DMS153 treated with DMSO at 0.1 percent for 48 hours (cell line): ENCODE data around the gene DPEP2.
A peak's percentile ranks its signal among the peaks of the same experiment; 100 is the strongest.
"Not testable (repeated sequence)": the region's sequence is repeated elsewhere in the genome, so short reads cannot be mapped to it uniquely, and the experiment has no call there.

Experiments
- DNase-seq: peaks from one replicate; lab custom pipeline; 2025; ENCODE audit not compliant: unreplicated experiment; lab: John Stamatoyannopoulos, UW

The DPEP2 gene, protein sequence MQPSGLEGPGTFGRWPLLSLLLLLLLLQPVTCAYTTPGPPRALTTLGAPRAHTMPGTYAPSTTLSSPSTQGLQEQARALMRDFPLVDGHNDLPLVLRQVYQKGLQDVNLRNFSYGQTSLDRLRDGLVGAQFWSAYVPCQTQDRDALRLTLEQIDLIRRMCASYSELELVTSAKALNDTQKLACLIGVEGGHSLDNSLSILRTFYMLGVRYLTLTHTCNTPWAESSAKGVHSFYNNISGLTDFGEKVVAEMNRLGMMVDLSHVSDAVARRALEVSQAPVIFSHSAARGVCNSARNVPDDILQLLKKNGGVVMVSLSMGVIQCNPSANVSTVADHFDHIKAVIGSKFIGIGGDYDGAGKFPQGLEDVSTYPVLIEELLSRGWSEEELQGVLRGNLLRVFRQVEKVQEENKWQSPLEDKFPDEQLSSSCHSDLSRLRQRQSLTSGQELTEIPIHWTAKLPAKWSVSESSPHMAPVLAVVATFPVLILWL

DNA sequence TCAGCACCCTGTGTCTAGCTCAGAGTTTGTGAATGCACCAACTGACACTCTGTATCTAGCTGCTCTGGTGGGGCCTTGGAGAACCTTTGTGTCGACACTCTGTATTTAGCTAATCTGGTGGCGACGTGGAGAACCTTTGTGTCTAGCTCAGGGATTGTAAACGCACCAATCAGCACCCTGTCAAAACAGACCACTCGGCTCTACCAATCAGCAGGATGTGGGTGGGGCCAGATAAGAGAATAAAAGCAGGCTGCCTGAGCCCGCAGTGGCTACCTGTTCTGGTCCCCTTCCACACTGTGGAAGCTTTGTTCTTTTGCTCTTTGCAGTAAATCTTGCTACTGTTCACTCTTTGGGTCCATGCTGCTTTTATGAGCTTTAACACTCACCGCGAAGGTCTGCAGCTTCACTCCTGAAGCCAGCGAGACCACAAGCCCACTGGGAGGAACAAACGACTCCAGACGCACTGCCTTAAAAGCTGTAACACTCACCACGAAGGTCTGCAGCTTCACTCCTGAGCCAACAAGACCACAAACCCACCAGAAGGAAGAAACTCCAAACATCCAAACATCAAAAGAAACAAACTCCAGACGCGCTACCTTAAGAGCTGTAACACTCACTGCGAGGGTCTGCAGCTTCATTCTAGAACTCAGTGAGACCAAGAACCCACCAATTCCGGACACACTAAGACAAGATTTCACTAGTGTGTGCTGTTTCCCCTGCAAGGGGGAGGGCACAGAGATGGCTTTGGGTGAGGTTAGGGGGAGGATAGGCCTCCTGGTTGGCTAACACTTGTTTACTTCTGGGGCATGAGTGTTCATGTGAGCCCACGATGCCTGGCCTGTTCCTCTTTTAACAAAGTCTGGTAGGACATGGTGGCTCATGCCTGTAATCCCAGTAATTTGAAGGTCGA lies at the start of gene DPEP2:
Gene DPEP2, minus strand, starts transcription at position 706 of the 910 bp plus-strand sequence. CDS start 6,272 bp downstream, outside the sequence.
- not testable (repeated sequence) for DNase-seq

DNA sequence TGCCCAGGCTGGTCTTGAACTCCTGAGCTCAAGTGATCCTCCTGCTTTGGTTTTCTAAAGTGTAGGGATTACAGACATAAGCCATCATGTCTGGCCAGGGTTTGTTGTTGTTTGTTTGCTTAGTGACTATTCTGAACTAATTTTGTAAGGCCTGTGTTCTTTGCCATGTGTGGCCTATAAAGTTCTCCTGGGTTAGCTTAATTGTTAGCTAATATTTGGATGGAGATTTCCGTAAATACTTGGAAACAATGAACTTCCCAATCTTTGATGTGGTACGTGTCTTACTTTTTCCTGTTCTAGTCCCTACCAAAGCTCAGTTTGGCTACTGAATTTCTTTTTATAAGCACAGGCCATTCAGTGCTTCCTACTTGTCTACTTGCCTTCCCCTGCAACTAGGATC lies 48.7 kb upstream of the DPEP2 start:
- DNase-seq, result no peak

DNA sequence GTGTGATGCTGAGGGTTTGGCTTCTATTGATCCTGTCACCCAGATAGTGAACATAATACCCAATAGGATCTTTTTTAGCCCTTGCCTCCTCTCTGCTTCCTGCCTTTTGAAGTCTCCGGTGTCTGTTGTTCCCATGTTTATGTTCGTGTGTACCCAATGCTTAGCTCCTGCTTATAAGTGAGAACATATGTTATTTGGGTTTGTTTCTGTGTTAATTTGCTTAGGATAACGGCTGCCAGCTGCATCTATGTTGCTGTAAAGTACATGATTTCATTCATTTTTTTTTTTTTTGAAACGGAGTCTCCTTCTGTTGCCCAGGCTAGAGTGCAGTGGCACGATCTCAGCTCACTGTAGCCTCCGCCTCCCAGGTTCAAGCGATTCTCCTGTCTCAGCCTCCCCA lies 46.8 kb upstream of the DPEP2 start:
- DNase-seq, result no peak

DNA sequence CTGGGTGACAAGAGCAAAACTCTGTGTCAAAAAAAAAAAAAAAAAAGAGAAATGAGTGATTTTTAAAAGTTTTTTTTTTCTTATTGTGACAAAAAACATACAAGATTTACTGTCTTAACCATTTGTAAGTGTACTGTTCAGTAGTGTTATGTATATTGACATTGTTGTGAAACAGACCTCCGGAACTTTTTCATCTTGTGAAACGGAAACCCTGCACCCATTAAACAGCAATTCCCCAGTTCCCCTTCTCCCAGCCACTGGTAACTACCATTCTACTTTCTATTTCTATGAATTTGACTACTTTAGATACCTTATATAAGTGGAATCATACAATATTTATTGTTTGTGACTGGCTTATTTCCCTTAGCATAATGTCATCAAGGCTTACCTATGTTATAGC lies 42.5 kb upstream of the DPEP2 start:
- DNase-seq, result no peak

DNA sequence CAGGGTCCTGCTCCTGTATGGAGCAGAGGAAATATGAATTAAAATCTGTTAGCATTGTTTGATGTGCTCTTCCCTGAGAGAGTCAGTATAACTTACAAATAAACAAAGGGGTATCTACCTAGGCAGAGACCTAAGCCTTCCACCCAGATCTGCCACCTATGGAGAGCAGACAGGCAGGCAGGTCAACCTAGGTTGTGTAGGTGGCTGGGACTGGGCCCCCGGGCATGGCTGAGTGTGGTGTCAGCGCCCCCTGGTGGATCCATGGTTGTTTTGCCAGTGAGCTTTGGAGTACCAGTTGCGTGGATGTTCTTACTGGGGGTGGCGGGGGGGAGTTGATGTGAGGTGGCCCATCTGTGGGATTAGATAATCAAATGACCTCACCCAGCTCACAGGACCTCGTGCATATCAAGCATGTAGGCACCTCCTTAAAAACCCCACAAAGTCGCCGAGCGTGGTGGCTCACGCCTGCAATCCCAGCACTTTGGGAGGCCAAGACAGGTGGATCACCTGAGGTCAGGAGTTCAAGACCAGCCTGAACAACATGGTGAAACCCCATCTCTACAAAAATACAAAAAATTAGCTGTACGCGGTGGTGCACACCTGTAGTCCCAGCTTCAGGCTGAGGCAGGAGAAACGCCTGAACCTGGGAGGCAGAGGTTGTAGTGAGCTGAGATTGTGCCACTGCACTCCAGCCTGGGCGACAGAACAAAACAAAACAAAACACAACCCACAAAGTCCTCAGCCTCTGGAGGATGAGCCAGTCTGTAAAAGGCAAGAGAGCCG lies 41.4 kb upstream of the DPEP2 start:
- DNase-seq, result peak; percentile 63

DNA sequence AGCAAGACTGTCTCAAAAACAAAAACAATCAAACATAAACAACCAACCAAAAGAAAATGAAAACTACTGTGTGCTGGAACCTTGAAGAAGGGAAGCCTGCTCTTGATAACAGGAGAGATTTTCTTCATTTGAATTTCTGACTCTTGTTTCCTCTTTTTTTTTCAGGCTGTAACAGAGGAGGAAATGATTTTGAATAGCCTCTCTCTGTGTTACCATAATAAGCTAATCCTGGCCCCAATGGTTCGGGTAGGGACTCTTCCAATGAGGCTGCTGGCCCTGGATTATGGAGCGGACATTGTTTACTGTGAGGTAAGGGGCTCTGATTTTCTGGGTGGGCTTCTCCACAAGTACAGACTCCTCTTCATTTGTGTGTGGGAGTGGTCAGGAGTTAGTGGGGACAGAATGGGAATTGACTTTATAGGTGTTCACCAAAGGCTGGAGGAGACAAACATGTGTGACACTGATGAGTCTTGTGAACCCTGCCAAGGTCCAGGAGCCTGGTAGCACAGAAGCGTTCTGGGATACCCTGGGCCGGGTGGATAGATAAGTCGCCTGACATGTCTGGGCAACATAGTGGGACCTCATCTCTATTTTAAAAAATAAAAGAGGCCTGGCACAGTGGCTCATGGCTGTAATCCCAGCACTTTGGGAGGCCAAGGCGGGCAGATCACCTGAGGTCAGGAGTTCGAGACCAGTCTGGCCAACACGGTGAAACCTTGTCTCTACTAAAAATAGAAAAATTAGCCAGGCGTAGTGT lies 38.7 kb upstream of the DPEP2 start:
- DNase-seq, result no peak

DNA sequence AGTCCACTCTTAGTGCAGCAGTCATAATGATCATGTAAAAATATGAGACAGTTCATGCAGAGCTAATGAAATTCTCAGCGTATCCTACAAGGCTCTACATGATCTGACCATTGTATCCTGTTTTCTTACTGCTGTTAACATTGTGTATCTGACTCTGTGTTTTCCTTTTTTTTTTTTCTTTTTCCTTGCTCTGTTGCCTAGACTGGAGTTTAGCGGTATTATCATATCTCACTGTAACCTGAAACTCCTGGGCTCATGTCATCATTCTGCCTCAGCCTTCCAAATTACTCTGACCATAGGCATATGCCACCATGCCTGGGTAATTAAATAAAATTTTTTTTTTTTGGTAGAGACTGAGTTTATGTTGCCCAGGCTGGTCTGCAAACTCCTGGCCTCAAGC lies 35.9 kb upstream of the DPEP2 start:
- no peak for DNase-seq

DNA sequence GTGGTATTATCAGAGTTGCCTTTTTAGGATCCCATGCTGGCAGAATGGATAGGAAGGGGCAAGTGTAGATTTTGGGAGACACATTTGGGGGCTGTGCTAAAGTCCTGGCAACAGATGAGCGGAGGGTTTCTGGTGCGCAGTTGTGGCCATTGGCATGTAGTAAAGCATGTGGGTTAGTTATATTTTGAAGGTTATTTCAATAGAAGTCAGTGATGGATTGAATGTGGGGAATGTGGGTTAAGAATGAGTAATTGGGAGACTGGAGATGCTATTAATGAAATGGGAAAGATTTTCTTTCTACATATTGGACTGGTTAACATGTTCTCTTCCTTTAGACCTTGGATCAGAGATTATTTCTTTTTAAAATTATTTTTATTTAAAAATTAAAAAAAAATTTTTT lies 33.8 kb upstream of the DPEP2 start:
- no peak for DNase-seq

DNA sequence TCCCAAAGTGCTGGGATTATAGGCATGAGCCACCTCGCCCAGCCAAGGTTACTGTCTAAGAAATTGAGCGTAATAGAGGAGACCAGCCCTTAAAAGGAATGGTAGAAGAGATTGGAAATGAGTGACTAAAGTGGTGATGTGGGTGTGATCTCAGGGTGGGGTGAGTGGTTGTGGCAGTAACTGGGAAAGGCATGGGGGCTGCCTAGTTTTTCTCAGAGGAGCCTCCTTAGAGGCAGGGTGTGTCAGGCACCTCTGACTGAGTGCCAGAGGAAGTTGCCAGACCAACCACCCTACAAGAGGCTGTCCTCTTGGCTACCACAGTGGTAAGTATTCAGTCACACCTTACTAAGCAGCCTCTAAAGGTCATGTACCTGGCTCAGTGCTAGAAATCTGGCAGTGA lies 32.7 kb upstream of the DPEP2 start:
- no peak for DNase-seq

DNA sequence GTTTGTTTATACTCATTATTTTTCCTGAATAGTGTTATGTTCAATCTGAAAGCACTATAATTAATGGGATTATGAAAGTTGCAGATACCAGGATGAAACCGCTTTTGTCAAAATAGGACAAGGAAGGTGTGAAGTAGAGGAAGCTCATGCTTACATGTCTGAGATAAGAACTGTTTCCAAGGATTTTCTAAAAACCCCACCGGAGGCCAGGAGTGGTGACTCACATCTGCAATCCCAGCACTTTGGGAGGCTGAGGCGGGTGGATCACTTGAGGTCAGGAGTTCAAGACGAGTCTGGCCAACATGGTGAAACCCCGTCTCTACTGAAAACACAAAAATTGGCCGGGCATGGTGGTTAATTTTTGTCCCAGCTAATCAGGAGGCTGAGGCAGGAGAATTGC lies 30.8 kb upstream of the DPEP2 start:
- not testable (repeated sequence) for DNase-seq

DNA sequence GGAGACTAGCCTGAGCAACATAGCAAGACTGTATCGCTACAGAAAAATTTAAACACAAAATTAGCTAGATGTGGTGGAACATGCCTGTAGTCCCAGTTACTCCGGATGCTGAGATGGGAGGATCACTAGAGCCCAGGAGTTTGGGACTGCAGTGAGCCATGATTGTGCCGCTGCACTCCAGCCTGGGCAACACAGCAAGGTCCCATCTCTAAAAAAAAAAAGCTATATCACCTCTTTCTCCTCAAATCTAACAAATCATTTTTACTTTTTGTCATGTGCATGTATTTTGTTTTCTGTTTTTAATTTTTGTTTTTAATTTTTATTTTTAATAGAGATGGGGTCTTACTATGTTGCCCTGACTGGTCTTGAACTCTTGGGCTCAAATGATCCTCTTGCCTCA lies 29.7 kb upstream of the DPEP2 start:
- no peak for DNase-seq

DNA sequence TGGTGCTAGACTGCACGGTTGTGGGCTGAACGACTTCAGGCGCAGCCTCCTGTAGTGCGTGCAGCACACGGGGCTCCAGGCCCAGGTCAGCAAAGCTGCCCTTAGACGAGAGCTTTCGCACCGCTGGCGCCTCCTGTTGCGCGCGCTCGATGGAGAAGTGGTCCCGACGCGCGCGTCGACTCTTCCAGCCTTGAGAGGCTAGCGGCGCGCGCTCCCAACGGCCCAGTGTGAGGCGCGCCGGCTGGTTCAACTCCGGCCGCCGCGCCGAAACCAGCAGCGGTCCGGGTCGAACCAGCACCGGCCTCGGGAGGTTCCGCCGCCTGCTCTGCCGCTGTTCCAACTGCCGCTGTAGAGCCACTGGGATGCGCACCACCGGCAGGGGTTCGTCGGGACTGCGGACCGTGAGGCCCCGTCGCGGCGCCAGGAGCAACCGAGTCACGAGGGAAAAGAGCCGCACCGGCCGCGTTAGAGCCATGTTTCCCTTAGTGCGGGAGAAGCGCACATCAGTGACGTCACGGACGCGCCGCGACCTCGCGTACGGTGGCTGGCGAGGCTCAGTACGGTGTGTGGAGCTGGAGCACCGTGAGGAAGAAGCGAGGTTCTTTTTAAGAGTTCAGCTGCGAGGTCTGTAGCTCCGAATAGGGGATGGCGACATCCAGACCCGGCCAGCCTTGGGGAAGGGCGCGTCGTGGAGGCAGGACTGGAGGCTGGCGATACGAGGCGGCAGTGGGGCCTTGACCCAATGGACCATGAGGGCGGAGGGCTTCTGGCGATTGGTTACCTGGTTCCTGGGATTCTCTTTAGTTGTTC lies 23.6 kb upstream of the DPEP2 start, which contains the start of the genes DDX28 and DUS2:
Gene DDX28, minus strand, starts transcription at position 505 of the 810 bp plus-strand sequence. Its CDS starts 30 bp downstream, at position 475.
Gene DUS2, plus strand, starts transcription at position 557 of the 810 bp plus-strand sequence. CDS start 14,740 bp downstream, outside the sequence.
- DNase-seq, result peak; percentile 63

DNA sequence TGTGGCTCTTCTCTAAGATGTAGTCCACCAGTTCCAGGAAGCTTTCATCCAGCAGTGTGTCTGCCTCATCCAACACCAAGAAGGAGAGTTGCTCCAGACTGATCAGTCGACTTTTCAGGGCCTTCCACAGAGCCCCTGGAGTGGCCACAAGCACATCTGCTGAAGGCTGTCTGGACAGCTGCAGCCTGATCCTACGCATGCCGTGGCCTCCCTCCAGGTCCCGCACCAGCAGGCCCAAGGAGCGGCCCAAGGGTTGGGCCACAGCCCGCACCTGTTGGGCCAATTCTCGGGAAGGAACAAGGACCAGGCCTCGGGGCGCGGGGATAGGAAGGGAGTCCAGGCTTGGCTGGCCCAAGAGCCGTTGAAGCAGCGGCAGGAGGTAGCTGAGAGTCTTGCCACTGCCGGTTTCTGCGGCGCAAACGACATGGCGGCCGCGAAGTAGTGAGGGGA lies 23.0 kb upstream of the DPEP2 start:
- no peak for DNase-seq

DNA sequence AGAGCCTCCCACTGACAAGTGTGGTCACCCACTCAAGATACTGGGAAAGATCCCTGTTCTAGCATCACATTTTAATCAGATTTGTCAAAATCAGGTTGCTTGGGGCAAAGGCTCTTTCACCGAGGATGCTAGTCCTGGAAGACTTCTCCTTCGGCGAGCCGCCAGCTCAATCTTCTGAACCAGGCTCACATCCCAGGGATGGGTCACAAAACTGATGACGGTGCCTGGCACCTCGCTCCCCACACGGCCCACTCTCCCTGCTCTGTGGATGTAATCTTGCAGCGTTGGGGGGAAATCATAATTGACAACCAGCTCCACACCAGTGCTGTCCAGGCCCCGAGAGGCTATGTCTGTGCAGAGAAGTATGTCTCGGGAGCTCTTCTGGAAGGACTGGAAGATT lies 22.2 kb upstream of the DPEP2 start:
- DNase-seq, result no peak

DNA sequence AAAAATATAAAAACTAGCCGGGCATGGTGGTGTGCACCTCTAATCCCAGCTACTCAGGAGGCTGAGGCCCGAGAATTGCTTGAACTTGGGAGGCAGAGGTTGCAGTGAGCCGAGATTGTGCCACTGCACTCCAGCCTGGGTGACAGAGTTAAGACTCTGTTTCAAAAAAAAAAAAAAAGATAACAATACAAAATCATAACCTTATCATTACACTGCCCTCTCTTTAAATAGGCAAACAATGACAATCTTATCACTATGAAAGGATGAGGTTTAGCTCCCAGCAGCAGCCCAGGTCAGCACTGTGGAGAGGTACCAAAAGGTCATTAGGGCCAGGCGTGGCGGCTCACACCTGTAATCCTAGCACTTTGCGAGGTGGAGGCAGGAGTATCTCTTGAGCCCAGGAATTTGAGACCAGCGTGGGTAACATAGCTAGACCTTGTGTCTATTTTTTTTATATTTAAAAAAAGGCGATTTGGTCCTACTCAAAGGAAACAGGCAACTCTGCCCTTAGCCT lies 19.9 kb upstream of the DPEP2 start:
- no peak for DNase-seq

DNA sequence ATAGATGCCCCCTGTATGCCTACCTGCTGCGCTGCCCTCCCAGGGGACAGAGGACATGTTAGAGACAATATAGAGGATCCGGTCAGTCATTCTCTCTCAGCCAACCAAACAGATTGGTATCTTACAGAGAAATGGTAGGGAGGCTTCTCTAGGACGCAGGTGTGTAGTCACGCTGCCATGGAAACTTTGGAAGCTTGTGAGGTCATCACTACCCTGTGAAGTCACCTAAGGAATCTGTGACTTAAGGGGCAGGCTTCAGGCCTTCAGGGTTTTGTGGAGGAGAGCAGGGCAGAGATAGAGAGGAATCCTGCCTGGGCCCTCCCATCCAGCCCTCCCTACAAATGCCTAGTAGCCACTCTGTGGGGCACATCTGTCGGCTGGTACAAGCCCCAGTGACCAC lies 16.4 kb upstream of the DPEP2 start, which contains the start of gene DPEP2NB:
Gene DPEP2NB, minus strand, starts transcription at position 231 of the 400 bp plus-strand sequence. Its CDS starts 141 bp downstream, at position 90.
- DNase-seq, result no peak

DNA sequence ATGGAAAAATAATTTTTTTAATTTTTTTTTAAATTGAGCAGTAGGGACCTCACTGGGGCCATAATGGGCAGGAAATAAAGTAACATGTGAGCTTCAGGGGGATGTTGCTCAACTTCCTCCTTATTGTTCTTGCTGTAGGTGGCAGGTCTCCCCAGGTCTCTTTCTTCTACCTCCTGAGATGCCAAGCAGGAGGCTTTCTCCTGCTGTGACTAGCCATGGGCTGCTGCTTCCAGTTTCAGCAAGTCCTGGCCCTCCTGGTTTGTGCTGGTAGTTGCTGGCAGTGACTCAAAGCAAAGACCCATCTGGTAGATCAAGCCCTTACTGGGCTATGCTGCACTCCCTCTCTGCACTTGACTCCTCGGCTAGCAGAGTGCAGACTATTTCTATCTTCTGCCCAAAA lies 14.2 kb upstream of the DPEP2 start:
- no peak for DNase-seq

DNA sequence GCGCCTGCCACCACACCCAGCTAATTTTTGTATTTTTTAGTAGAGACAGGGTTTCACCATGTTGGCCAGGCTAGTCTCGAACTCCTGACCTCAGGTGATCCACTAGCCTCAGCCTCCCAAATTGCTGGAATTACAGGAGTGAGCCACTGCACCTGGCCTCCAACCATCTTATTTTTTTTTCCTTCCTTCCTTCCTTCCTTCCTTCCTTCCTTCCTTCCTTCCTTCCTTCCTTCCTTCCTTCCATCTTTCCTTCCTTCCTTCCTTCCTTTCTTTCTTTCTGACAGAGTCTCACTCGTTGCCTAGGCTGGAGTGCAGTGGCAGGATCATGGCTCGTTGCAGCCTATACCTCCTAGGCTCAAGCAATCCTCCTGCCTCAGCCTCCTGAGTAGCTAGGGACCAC lies 10.6 kb upstream of the DPEP2 start:
- not testable (repeated sequence) for DNase-seq
